Colonic mucosa (tissue), 4 donors: ENCODE data around the gene EMP2. TPM values are rescaled to one million over a fixed set of nuclear protein-coding genes. Genes with fewer than 3 reads are reported as not detected.
"Not testable (repeated sequence)": the region's sequence is repeated elsewhere in the genome, so short reads cannot be mapped to it uniquely, and the experiment has no call there.

ENCODE experiments used
- DNase-seq: peaks from one replicate; pipeline ENCODE4 v3.0.0-alpha.2; 2020
- H3K27ac ChIP-seq: fragments of 200-600 bp; one replicate; pipeline ENCODE4 v1.8.0; 2021
- H3K27me3 ChIP-seq: fragments of 200-600 bp; one replicate; pipeline ENCODE4 v1.8.0; 2021
- H3K36me3 ChIP-seq: fragments of 200-600 bp; one replicate; pipeline ENCODE4 v1.8.0; 2021
- H3K4me1 ChIP-seq: fragments of 200-600 bp; one replicate; pipeline ENCODE4 v1.8.0; 2021; ENCODE audit warnings: mild to moderate bottlenecking
- H3K4me3 ChIP-seq: fragments of 200-600 bp; one replicate; pipeline ENCODE4 v1.8.0; 2021
- H3K9ac ChIP-seq, 2 donors: one replicate each; pipeline ENCODE4 v1.7.0; 2013; ENCODE audit warnings: control low read depth in 2 of 2, low read depth in 2 of 2, low read length in 2 of 2
- H3K9me3 ChIP-seq: fragments of 200-600 bp; one replicate; pipeline ENCODE4 v1.8.0; 2021
- CTCF ChIP-seq: fragments of 200-600 bp; IDR thresholded peaks from one replicate; pipeline ENCODE4 v1.8.0; 2022; ENCODE audit warnings: antibody characterized with exemption, mild to moderate bottlenecking
- intact Hi-C: fragments of 100-400 bp; cut with DNase I; formaldehyde crosslinking; loops from one replicate; pipeline ENCODE4 v1.14.1; 2022
- total RNA-seq, 2 donors: library from RNA; stranded (reverse); fragmentation: NEBNext Ultra II Directional in 1 of 2; extraction: Animal tissue kit (Norgen Biotek cat#: 25700) in 1 of 2; gene quantifications; one replicate each; pipeline ENCODE4 v1.2.1, GENCODE V29; 2021
- donor health status: healthy.
- donor health status: DM: no; HTN: no; CAD: no.
- donor health status: DM: no; HTN: no; CAD: no.

Gene EMP2
- total RNA-seq, 2 donors from 2014 or later = 113 to 133 TPM

- Histone ChIP-seq H3K9me3 (no peaks in the 10 kb centered on the region), H3K9ac (no peak overlapping the region), H3K36me3 (no peaks in the 10 kb centered on the region), H3K27ac (no peak overlapping the region), H3K4me3 (no peak overlapping the region), H3K27me3 (no peaks in the 10 kb centered on the region), H3K4me1 (no peaks in the 10 kb centered on the region)
- no peak for DNase-seq
- intact Hi-C loops = loop anchor here (5.0 kb wide), 1 partner anchor 183 kb away; no protein-coding TSS in a partner anchor
- no peak for TF ChIP-seq CTCF
These were observed 45.6 kb downstream of the EMP2 start for GRCh38 chr16:10534748-10535147.

GRCh38 chr16:10533612-10534011 is 46.8 kb downstream of the EMP2 start:
- DNase-seq, H3K9me3 ChIP-seq, H3K9ac ChIP-seq, H3K4me1 ChIP-seq, H3K36me3 ChIP-seq, H3K27ac ChIP-seq, H3K4me3 ChIP-seq, H3K27me3 ChIP-seq: not testable (repeated sequence)
- intact Hi-C loops = loop anchor here (5.0 kb wide), 1 partner anchor 184 kb away; no protein-coding TSS in a partner anchor

GRCh38 chr16:10531582-10531981 is 48.8 kb downstream of the EMP2 start:
- Histone ChIP-seq H3K9me3 (no peaks in the 10 kb centered on the region), H3K27ac (no peak overlapping the region), H3K9ac (no peak overlapping the region), H3K4me3 (no peak overlapping the region), H3K27me3 (no peaks in the 10 kb centered on the region), H3K4me1 (no peaks in the 10 kb centered on the region), H3K36me3 (no peaks in the 10 kb centered on the region)
- intact Hi-C loops = loop anchor here (5.0 kb wide), 1 partner anchor 186 kb away; no protein-coding TSS in a partner anchor
- DNase-seq = no peak
- TF ChIP-seq CTCF = no peak

GRCh38 chr16:10530685-10531084 is 49.7 kb downstream of the EMP2 start:
- Histone ChIP-seq H3K27ac (no peak overlapping the region), H3K9ac (no peak overlapping the region), H3K4me3 (no peak overlapping the region), H3K4me1 (no peaks in the 10 kb centered on the region), H3K9me3 (no peaks in the 10 kb centered on the region), H3K36me3 (no peaks in the 10 kb centered on the region), H3K27me3 (no peaks in the 10 kb centered on the region)
- DNase-seq = no peak
- intact Hi-C loops = loop anchor here (5.0 kb wide), 1 partner anchor 187 kb away; no protein-coding TSS in a partner anchor
- no peak for TF ChIP-seq CTCF

- no peak overlapping the region for H3K9ac ChIP-seq
- no peak overlapping the region for H3K27ac ChIP-seq
- no peaks in the 10 kb centered on the region for H3K27me3 ChIP-seq
- TF ChIP-seq CTCF = no peak
- intact Hi-C loops = loop anchor here (5.0 to 10.0 kb wide), 2 partner anchors 45 to 187 kb away; no protein-coding TSS in a partner anchor
- H3K9me3 ChIP-seq = no peaks in the 10 kb centered on the region
- H3K36me3 ChIP-seq = no peaks in the 10 kb centered on the region
- H3K4me3 ChIP-seq = no peak overlapping the region
- H3K4me1 ChIP-seq = no peaks in the 10 kb centered on the region
- DNase-seq = no peak
These were observed 50.3 kb downstream of the EMP2 start for GRCh38 chr16:10529895-10530669.

- Histone ChIP-seq H3K4me3 (no peak overlapping the region), H3K27me3 (no peaks in the 10 kb centered on the region), H3K9me3 (no peaks in the 10 kb centered on the region), H3K27ac (no peak overlapping the region), H3K4me1 (no peaks in the 10 kb centered on the region), H3K9ac (no peak overlapping the region), H3K36me3 (no peaks in the 10 kb centered on the region)
- intact Hi-C loops = loop anchor here (10.0 kb wide), 1 partner anchor 46 kb away; no protein-coding TSS in a partner anchor
- DNase-seq = no peak
- no peak for TF ChIP-seq CTCF
These were observed 51.8 kb downstream of the EMP2 start for GRCh38 chr16:10528635-10529034.
